HG03520 (cell line): ENCODE results near the gene MAP7D1.

ENCODE experiments used
- ATAC-seq: cut with Tn5 transposase; IDR thresholded peaks from one replicate; pipeline ENCODE4 v1.9.1; 2021; ENCODE audit warnings: mild to moderate bottlenecking, moderate library complexity; ENCODE audit not compliant: unreplicated experiment

MAP7D1 gene

GRCh38 chr1:36126797-36127500, 29.0 kb upstream of the MAP7D1 start:
- no peak for ATAC-seq

- no peak for ATAC-seq
Observed at GRCh38 chr1:36128126-36128904, 27.6 kb upstream of the MAP7D1 start.

- no peak for ATAC-seq
Observed at GRCh38 chr1:36128905-36129206, 27.1 kb upstream of the MAP7D1 start.

- no peak for ATAC-seq
Observed at GRCh38 chr1:36132029-36132428, 23.9 kb upstream of the MAP7D1 start.

GRCh38 chr1:36133484-36133883, 22.5 kb upstream of the MAP7D1 start:
- no peak for ATAC-seq

- ATAC-seq: no peak
Observed at GRCh38 chr1:36134031-36134430, 21.9 kb upstream of the MAP7D1 start.

GRCh38 chr1:36134505-36135329, 21.2 kb upstream of the MAP7D1 start:
- no peak for ATAC-seq

- no peak for ATAC-seq
Observed at GRCh38 chr1:36135330-36135667, 20.7 kb upstream of the MAP7D1 start.

GRCh38 chr1:36135796-36136195, 20.2 kb upstream of the MAP7D1 start:
- no peak for ATAC-seq

GRCh38 chr1:36136535-36136934, 19.4 kb upstream of the MAP7D1 start:
- ATAC-seq: no peak

GRCh38 chr1:36137226-36137625, 18.7 kb upstream of the MAP7D1 start:
- no peak for ATAC-seq

- ATAC-seq: no peak
Observed at GRCh38 chr1:36137776-36138175, 18.2 kb upstream of the MAP7D1 start.

- no peak for ATAC-seq
Observed at GRCh38 chr1:36139521-36139920, 16.4 kb upstream of the MAP7D1 start.

GRCh38 chr1:36142121-36142520, 13.8 kb upstream of the MAP7D1 start:
- no peak for ATAC-seq

- no peak for ATAC-seq
Observed at GRCh38 chr1:36143424-36143823, 12.5 kb upstream of the MAP7D1 start.

- no peak for ATAC-seq
Observed at GRCh38 chr1:36144413-36144812, 11.5 kb upstream of the MAP7D1 start.

GRCh38 chr1:36148821-36149236, 7.1 kb upstream of the MAP7D1 start:
- no peak for ATAC-seq

- ATAC-seq: peak; percentile 84
Observed at GRCh38 chr1:36149237-36149972, 6.6 kb upstream of the MAP7D1 start, which contains the start of gene TRAPPC3. Gene TRAPPC3, minus strand, starts transcription at chr1:36149486. Its CDS starts 108 bp downstream, at chr1:36149378.

GRCh38 chr1:36149973-36150295, 6.0 kb upstream of the MAP7D1 start:
- no peak for ATAC-seq

GRCh38 chr1:36150296-36151133, 5.4 kb upstream of the MAP7D1 start:
- ATAC-seq: peak; percentile 37
